HG02973 (cell line): Measurements from ENCODE around the gene SPCS1.

Source experiments
- ATAC-seq: cut with Tn5 transposase; IDR thresholded peaks from one replicate; pipeline ENCODE4 v1.9.1; 2021; ENCODE audit warnings: moderate library complexity; ENCODE audit not compliant: unreplicated experiment

Gene SPCS1

DNA sequence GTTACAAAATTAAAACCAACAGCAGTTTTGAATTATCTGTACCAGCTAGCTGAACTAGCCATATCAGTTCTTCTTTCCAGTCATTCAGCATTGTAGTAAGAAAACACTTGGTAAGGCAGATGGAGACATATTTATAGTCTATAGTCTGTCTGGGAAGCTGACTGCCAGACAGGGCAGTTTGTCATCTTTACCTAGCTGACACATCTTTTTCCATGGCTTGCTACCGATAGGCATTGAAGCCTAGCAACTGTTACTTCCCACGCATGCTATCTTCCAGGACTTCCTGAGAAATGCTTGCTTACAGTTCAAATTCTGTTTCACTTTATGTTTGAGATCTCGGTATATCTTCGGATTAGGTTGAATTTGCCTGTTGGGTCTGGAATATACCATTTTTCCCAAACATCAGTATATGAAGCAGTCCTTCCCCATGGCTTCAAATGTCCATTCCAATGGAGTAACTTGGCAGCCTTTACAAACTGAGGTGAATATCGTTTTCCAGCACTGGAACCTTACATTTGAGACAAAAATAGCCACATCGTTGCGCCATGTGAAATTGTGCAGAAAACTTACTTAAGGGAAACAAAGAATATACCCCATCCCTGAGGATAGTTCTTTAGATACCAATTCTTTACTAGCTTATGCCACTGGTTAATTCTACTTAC, 11.2 kb upstream of the SPCS1 start:
- ATAC-seq = no peak

DNA sequence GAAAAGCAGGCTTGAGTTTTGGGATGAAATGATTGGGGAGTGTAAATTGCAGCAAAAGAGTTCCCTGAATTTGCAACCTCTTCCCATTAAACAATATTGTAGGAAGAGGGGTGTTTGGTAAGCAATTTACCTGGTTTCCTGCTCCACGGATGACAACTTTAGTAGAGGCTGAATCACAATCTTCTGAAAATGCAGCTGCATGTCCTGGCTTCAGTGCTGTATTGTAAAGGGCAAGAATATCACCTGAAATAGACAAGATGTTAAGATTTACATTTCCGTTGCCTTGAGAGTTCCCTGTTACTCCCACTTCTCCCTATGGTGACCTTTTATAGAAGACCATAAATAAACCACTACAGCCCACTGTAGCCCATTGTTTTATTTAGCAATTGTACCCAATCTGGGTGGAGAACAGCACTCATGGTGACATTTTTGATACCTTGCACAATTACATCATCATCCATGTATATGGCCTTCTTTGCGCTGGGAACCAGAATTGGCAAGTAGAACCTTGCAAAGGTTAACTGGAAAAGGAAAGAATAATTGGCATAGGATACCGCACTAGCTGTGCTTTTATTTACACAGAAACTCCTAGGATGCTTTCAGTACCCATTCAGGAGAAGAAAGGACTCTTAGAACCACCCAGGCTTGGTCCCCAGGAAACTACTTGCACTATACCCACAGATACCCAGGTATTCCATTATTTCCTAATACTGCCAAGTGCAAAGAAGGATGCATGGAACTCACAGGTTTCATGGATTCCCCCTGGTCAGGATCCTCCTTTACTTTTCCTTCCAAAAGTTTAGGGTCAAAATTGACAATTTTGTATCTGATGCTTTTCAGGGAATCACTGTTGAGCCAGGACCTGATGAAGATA, 9.9 kb upstream of the SPCS1 start:
- ATAC-seq = no peak

DNA sequence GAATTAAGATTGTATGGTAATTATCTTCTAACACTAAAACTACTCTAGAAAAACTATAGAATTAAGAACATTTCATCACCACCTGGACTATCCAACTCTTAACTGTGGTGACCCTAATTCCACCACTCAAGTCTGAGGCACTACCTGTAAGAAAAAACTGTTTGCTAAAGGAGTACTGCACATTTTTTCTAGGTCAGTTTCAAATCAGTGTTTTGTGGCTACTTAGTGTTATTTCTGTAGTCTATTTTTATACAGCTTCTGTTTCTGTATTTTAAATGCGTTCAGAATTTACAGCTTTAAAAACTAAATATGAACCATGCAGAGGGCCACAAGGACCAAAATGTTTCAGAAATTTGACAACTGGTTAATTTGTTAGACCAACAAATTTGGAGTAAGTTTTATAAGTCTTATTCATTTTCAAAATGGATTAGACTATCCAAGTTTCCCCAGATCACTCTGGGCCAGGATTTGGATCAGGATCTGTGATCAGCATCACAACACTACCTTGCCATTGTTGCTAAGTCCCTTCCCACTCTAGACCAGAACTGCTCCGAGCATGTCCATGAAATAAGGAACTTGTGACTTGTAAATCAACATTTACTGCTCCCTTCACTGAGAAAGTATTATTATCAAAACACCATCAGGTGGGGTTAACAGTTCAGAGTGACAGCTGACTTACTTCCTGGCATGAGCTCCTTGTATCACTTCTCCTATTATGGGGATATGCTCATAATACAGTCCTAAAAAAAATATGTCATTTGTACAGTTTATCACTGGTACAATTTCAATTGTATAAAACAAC, 8.9 kb upstream of the SPCS1 start:
- no peak for ATAC-seq

DNA sequence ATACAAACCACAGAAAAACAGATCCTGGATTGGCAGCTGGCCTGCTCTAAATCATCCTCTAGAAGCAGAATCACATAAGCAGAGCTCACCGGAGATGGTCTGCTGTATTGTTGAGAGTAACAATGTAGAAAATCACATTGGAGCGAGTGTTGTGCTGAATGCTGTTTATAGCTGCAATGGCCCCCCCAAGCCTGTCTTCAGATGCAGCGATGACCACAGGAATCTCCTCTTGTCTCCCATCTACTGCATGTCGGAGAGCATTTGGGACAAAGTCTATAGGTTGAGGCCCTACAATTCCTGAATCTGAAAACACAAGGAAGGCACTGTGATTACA, 8.3 kb upstream of the SPCS1 start:
- no peak for ATAC-seq

DNA sequence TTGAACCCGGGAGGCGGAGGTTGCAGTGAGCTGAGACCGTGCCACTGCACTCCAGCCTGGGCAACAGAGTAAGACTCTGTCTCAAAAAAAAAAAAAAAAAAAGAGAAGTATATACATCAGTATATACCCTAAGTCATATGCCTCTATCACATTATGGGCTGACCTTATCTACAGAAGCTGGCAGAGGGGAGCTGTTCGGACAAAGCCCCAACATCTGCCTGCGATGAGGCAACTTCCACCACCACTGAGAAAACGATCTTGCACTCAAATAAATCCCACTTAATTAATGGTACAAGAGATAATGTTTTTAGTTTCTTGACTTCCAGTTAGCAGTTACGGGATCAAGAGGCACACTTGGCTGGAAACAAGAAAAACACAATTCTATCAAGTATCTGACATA, 2.6 kb upstream of the SPCS1 start:
- no peak for ATAC-seq

DNA sequence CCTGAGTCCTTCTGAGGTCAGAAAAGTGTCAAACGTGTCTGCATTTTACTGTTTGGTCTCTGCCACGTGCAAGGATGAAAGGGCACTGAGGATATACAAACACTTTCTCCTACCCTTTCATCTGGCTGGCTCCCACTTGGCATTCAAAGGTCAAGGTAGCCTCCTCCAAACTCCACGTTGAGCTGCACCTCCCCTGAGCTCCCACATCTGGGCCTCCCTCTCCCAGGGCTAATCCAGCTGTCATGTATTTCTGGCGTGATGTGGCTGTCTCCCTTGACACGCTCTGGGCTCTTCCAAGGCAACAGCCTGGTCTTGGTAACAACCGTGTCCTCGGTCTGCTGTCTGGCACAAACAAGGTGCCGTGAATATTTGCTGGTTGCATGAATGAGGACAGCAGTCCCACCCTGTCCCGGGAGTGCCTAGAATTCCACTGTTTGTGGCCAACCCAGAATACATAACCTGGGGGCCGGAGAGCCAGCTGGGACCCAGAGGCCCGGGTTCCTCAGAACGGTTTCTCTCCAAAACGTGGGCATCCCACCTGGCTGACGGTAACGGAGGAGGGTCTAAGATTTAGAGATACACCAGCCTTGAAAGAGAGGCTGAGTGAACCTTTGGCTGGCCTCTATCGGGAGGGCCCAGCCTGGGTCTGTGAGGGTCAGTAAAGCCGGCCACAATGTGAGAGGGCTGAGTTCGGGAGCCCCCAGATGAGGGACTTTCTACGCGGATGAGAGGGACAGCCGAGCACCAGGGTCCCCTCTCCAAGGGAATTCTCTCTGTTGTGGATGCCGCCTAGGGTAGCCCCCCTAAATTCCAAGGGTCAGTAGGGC, 1.1 kb upstream of the SPCS1 start:
- ATAC-seq = peak; percentile 7

DNA sequence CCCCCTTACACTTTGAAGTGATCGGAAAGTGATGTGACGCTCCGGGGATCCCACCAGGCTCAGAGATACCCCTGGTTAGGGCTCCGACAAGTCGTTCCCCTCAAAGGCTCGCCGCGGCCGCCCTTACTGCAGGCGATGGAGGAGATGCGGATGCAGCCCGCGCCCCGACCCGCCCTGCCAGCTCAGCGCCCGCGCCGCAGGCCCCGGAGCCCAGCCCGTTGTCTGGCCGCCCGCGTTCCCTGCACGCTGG, 543 bp upstream of the SPCS1 start:
- ATAC-seq = no peak

DNA sequence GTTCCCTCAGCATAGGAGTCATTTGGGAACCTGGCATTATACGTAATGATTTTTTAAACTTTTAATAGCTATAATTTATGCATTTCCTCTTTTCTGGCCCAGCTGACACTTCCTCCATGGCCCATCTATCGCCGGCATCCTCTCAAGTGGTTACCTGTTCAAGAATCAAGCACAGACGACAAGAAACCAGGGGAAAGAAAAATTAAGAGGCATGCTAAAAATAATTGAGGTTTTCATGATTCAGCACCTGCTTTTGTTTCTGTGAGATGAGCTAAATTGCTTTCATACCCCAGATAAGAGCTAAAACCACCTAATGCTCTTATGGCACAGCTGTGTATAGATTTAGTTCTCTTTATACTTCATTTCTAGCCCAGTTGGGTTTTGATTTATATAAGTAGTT, 1.7 kb downstream of the SPCS1 start:
- ATAC-seq = no peak

DNA sequence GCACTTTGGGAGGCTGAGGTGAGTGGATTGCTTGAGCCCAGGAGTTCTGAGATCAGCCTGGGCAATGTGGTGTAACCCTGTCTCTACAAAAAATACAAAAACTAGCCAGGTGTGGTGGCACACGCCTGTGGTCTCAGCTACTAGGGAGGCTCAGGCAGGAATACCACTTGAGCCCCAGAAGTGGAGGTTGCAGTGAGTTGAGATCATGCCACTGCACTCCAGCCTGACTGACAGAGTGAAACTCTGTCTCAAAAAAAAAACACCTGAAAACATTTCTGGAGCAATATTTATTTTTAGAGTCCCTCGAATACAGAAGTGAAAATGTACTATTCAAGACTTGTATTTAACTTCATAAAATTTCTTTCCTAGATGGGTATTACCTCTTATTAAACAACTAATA, 4.6 kb downstream of the SPCS1 start:
- no peak for ATAC-seq

DNA sequence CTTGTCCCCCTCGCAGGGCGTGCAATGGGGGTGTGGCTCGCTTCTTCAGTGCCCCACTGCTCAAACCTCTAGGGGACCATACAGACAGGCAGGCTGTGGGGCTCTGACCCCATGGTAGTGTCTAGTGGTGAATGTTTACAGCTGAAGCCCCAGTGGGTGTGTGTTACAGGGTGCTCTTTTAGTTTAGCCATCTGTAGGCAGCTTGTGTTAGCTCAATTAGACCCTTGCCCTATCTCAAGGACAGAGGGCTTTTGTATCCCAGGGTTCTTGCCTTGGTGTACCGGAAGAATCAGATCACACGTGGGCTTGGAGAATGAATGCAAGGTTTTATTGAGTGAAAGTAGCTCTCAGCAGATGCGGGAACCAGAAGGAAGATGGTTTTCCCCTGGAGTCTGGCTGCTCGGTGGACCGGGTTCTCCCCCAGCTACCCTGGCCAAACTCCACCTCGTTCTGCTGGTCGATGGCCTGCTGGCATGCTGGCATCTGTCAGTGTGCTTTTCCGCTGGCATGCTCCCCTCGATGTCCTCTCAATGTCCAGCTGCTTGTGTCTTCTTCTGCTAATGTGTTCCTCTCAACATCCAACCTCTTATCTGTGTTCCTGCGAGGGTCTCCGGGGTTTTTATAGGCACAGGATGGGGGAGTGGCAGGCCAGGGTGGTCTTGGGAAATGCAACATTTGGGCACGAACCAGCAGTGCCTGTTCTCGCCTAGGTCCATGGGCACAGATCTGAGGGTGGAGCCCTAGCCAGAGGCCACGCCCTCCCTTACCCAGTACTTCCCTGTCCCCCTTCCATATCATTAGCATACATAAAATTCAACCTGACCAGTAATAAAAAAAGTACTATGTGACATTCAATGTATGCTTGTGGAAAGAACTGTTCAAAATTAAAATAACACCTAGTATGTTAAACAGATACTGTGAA, 6.6 kb downstream of the SPCS1 start:
- no peak for ATAC-seq

DNA sequence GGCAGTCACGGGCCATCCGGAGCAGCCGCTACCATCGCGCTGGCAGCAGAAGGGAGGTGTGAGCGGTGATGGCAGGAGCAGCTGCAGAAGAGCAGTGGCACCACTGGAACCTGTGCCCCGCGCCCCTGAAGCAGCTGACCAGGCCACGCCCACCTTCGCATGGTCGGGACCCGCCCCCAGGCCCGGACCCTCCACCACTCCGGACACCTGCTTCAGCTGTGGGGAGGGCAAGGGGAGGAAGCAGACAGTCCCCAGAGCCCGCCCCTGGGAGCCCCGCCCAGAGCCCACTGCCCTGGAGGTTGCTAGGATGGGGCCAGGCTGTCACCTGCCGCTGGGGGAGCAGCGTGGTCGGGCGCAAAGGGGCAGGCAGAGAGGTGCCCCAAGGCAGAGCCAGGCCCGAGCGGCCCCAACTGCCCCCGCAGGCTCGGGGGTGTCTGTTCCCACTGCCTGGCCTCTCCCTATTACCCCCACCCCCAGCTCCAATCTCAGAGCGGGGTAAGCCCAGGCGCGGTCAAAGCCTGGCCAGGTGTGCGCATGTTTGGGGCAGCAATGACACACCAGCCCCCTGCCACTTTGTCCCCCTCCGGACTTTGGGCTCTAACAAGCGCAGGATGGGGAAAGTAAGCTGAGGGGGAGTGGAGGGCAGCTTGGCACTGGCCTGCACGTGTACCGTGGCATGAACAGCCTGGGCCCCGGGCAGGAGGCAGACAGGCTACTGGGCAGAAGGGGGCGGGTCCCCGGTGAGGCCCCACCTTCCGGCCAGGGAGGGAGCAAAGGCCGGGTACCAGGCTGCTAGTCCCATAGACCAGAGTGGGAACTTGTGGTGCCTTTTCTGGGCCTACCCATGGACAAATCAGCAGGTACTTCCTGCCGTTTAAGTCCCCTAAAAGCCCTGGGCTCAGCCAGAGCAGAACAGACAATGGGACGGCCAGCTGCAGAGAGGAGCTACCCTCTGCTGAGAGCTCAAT, 8.7 kb downstream of the SPCS1 start:
- ATAC-seq = no peak

DNA sequence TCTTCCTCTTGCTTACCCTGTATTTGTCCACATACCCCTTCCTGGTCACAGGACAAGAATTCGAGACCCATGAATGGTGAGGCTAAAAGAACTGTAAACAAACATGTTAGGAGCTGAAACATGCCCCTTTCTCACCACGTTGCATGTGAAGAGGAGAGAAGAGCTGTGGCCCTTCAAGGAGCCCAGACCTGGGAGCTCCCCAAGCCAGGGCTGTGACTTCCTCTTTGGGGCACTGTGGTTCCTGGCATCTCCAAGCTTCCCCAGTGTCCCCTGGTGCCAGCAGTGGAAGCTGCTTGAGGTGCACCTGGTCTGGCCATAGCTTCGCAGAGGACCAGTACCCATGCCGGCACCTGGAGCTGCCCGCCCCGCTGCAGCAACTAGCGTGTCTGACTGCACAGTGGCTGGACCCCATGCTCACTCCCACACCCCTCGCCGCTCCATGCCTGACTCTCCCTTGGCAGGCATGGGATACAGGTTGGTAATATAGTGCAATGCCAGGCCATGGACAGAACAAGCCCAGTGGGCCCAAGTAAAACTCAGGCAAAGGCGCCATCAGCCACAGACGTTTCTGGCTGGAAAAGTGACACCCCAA, 9.9 kb downstream of the SPCS1 start:
- no peak for ATAC-seq

DNA sequence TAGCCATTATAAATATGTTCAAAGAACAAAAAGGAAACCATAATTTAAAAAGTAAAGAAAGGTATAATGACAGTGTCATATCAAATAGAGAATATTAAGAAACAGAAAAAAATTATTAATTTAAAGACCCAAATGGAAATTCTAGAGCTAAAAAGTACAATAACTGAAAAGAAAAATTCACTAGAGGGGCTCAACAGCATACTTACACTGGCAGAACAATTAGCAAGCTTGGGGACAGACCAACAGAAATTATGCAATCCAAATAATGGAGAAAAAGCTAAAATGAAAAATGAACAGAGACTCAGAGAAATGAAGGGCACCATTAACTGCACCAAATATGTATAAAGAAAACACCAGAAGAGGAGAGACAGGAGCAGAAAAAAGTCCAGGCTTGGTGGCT, 13.7 kb downstream of the SPCS1 start:
- ATAC-seq = no peak

DNA sequence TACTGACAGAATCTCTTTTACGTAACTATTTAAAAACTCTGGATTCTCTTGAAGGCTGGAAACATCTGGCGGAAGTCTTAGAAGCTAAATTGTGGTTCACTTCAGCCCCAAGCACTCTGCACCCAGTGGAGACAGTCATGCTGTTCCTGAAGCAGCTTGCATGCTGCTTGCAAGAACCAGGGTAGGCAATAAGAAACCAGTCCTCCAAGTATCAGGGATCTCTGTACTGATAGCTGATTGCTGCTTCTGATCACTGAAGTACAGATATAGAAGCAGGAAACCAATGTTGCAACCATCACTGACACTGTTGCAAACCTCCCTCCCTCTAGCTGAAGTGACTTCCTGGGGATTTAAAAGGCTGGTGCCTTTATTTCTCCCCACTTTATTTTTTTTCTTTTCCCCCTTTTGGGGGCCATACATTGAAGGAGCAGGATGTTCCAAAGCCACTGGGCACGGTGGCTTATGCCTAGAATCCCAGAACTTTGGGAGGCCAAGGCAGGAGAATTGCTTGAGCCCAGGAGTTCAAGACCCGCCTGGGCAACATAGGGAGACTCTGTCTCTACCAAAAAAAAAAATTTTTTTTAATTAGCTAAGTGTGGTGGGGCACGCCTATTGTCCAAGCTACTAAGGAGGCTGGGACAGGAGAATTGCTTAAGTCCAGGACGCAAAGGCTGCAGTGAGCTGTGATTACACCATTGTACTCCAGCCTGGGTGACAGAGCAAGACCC, 15.3 kb downstream of the SPCS1 start:
- no peak for ATAC-seq

DNA sequence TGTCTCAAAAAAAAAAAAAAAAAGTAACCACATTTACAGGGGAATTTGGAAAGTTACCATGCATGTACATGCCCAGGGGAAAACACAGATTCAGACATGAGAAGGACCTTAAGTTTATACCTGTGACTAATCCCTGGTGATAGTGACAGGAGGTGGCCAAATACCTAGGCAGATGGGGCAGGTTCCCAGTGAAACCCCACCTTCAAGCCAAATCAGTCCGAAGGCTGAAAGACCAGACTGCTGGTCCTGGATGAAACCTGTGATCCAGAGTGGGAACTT, 15.8 kb downstream of the SPCS1 start:
- ATAC-seq = no peak

DNA sequence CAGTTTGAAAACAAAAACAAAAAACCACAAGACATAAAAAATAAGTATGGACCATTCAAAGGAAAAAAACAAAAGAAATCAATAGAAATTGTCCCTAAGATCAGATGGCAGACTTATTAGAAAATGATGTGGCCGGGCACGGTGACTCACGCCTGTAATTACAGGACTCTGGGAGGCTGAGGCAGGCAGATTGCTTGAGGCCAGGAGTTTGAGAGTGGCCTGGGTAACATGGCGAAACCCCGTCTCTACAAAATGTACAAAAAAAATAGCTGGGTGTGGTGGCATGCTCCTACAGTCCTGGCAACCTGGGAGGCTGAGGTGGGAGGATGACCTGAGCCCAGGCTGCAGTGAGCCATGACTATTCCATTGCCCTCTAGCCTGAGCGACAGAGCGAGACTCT, 16.6 kb downstream of the SPCS1 start:
- no peak for ATAC-seq

DNA sequence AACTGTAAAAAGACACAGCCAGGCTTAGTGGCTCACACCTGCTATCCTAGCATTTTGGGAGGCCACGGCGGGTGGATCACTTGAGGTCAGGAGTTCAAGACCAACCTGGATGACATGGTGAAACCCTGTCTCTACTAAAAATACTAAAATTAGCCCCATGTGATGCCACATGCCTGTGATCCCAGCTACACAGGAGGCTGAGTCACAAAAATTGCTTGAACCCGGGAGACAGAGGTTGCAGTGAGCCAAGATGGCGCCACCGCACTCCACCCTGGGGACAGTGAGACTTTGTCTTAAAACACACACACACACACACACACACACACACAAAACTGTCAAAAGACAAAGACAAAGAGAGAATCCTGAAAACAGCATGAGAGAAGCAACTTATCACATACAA, 18.0 kb downstream of the SPCS1 start:
- no peak for ATAC-seq

DNA sequence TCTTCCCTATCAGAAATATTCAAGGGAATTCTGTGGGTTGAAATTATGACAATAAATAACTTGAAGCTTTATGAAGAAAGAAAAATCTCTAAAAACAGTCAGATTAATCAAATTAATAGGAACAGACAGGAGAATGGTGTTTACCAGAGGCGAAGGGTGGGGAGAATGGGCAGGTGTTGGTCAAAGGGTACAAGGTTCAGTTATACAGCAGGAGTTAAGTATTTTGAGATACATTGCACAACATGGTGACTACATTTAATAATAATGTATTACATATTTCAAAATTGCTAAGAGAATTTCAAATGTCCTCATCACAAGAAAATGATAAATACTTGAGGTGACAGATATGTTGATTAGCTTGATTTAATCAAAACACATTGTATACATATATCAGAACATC, 18.6 kb downstream of the SPCS1 start:
- ATAC-seq = no peak
